ENCODE data around the gene GRK4.
A peak's percentile ranks its signal among the peaks of the same experiment; 100 is the strongest.

The GRK4 gene

DNA sequence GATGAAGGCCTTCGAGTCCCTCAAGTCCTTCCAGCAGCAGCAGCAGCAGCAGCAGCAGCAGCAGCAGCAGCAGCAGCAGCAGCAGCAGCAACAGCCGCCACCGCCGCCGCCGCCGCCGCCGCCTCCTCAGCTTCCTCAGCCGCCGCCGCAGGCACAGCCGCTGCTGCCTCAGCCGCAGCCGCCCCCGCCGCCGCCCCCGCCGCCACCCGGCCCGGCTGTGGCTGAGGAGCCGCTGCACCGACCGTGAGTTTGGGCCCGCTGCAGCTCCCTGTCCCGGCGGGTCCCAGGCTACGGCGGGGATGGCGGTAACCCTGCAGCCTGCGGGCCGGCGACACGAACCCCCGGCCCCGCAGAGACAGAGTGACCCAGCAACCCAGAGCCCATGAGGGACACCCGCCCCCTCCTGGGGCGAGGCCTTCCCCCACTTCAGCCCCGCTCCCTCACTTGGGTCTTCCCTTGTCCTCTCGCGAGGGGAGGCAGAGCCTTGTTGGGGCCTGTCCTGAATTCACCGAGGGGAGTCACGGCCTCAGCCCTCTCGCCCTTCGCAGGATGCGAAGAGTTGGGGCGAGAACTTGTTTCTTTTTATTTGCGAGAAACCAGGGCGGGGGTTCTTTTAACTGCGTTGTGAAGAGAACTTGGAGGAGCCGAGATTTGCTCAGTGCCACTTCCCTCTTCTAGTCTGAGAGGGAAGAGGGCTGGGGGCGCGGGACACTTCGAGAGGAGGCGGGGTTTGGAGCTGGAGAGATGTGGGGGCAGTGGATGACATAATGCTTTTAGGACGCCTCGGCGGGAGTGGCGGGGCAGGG, 111.7 kb downstream of the GRK4 start:
- DNase-seq, result peak; percentile 17

- DNase-seq, result no peak
Observed at GRCh38 chr4:3075652-3075981, 112.2 kb downstream of the GRK4 start.

DNA sequence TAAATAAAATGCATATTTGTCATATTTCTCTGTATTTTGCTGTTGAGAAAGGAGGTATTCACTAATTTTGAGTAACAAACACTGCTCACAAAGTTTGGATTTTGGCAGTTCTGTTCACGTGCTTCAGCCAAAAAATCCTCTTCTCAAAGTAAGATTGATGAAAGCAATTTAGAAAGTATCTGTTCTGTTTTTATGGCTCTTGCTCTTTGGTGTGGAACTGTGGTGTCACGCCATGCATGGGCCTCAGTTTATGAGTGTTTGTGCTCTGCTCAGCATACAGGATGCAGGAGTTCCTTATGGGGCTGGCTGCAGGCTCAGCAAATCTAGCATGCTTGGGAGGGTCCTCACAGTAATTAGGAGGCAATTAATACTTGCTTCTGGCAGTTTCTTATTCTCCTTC, 114.4 kb downstream of the GRK4 start:
- no peak for DNase-seq

DNA sequence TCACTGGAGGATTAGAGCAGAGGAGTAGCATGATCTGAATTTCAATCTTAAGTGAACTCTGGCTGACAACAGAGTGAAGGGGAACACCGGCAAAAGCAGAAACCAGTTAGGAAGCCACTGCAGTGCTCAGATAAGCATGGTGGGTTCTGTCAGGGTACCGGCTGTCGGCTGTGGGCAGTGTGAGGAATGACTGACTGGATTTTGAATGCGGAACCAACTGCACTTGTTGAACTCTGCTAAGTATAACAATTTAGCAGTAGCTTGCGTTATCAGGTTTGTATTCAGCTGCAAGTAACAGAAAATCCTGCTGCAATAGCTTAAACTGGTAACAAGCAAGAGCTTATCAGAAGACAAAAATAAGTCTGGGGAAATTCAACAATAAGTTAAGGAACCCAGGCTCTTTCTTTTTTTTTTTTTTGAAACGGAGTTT, 116.3 kb downstream of the GRK4 start:
- DNase-seq, result no peak

DNA sequence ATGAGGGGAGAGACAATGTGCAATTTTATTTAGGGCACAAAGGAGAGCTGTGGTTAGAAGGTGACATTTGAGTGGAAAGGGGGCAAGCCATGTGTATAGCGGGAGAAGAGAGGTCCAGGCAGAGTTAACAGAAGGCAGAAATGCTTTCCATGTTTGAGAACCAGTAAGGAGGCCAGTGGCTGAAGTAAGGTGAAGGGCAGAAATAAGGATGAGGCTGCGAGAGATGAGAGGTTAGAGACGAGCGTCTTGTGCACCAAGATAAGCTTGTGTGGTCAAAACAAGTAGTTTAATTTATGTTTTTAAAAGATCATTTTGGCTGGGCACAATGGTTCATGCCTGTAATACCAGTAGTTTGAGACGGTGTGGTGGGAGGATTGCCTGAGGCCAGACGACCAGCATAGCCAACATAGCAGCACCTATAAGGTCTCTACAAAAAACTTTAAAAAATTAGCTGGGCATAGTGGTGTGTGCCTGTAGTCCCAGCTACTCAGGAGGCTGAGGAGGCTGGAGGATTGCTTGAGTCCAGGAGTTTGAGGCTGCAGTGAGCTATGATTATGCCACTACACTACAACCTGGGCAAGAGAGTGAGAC, 119.6 kb downstream of the GRK4 start:
- no peak for DNase-seq

- DNase-seq, result no peak
Observed at GRCh38 chr4:3083732-3084131, 120.4 kb downstream of the GRK4 start.

- no peak for DNase-seq
Observed at GRCh38 chr4:3085948-3086670, 122.7 kb downstream of the GRK4 start.

- DNase-seq, result no peak
Observed at GRCh38 chr4:3087115-3087797, 123.9 kb downstream of the GRK4 start.
